ENCODE data around the gene IGSF8.
A peak's percentile ranks its signal among the peaks of the same experiment; 100 is the strongest.
"Not testable (repeated sequence)": the region's sequence is repeated elsewhere in the genome, so short reads cannot be mapped to it uniquely, and the experiment has no call there.

Gene IGSF8

GRCh38 chr1:160064164-160064563 is 34.3 kb downstream of the IGSF8 start:
- no peak for DNase-seq

- DNase-seq: no peak
Observed at GRCh38 chr1:160063176-160063575, 35.2 kb downstream of the IGSF8 start.

- DNase-seq: no peak
Observed at GRCh38 chr1:160062230-160062532, 36.2 kb downstream of the IGSF8 start.

- DNase-seq: no peak
Observed at GRCh38 chr1:160061369-160062229, 36.8 kb downstream of the IGSF8 start.

- DNase-seq: no peak
Observed at GRCh38 chr1:160058087-160058486, 40.3 kb downstream of the IGSF8 start.

GRCh38 chr1:160056648-160057169 is 41.7 kb downstream of the IGSF8 start:
- DNase-seq: no peak

GRCh38 chr1:160053548-160054365 is 44.7 kb downstream of the IGSF8 start:
- DNase-seq: no peak

- no peak for DNase-seq
Observed at GRCh38 chr1:160052936-160053335, 45.5 kb downstream of the IGSF8 start.

- DNase-seq: no peak
Observed at GRCh38 chr1:160050619-160051018, 47.8 kb downstream of the IGSF8 start.

GRCh38 chr1:160050182-160050581 is 48.2 kb downstream of the IGSF8 start:
- DNase-seq: not testable (repeated sequence)

GRCh38 chr1:160049101-160049500 is 49.3 kb downstream of the IGSF8 start:
- DNase-seq: no peak

GRCh38 chr1:160048335-160048734 is 50.1 kb downstream of the IGSF8 start:
- DNase-seq: no peak

- no peak for DNase-seq
Observed at GRCh38 chr1:160047111-160047991, 51.1 kb downstream of the IGSF8 start.

GRCh38 chr1:160046494-160047110 is 51.8 kb downstream of the IGSF8 start:
- peak in 1 of 2 experiments; percentile 15 for DNase-seq

GRCh38 chr1:160045653-160046052 is 52.8 kb downstream of the IGSF8 start:
- no peak for DNase-seq

- no peak for DNase-seq
Observed at GRCh38 chr1:160043543-160043942, 54.9 kb downstream of the IGSF8 start.
